Stomach (tissue), 9 donors: ENCODE data around the gene CRYBA2. TPM values are rescaled to one million over a fixed set of nuclear protein-coding genes. Genes with fewer than 3 reads are reported as not detected.

ENCODE experiments used
- DNase-seq, 2 donors: peaks; one replicate each; pipeline versions ENCODE4 v3.0.0 to v3.0.0-alpha.2; 2013 to 2019
- H3K27ac ChIP-seq, 5 donors: fragments of 200-600 bp in 4 of 5; sonication (generic) in 4 of 5; one replicate each; pipeline ENCODE4 v1.5.1; 2013 to 2019; ENCODE audit warnings: mild to moderate bottlenecking in 1 of 5, moderate library complexity in 1 of 5
- H3K27me3 ChIP-seq, 3 donors: fragments of 200-600 bp; sonication (generic); one replicate each; pipeline ENCODE4 v1.5.1; 2017 to 2019; ENCODE audit warnings: mixed run types in 1 of 3
- H3K36me3 ChIP-seq, 4 donors: fragments of 200-600 bp; sonication (generic); 1 replicate in 3 of 4; 2 replicates in 1 of 4; pipeline ENCODE4 v1.5.1; 2016 to 2019
- H3K4me1 ChIP-seq, 4 donors: fragments of 200-600 bp; sonication (generic); one replicate each; pipeline ENCODE4 v1.5.1; 2016 to 2019
- H3K4me3 ChIP-seq, 4 donors: fragments of 200-600 bp; sonication (generic) in 3 of 4; one replicate each; pipeline ENCODE4 v1.5.1; 2016 to 2019; ENCODE audit warnings: mild to moderate bottlenecking in 1 of 4
- H3K9me3 ChIP-seq, 4 donors: fragments of 200-600 bp; sonication (generic); one replicate each; pipeline ENCODE4 v1.5.1; 2016 to 2019
- EP300 ChIP-seq: sonication (generic); formaldehyde crosslinking; IDR thresholded peaks from one replicate; pipeline ENCODE4 v1.6.1; 2017; ENCODE audit warnings: antibody characterized with exemption
- POLR2A ChIP-seq, 4 donors: fragments of 450-650 bp; IDR thresholded peaks; one replicate each; pipeline ENCODE4 v1.6.1; 2016; ENCODE audit warnings: antibody characterized with exemption in 4 of 4, control low read depth in 2 of 4, mild to moderate bottlenecking in 1 of 4, moderate library complexity in 1 of 4
- POLR2AphosphoS5 ChIP-seq, 3 donors: sonication (generic); formaldehyde crosslinking; IDR thresholded peaks; one replicate each; pipeline ENCODE4 v1.6.1; 2016; ENCODE audit warnings: antibody characterized with exemption in 3 of 3
- WGBS, 5 donors: extraction: QIAGEN DNeasy Blood & Tissue Kit in 3 of 5; methylation state at CpG; one replicate each; pipeline versions ENCODE4 v1.1.5 to v1.1.7; 2013 to 2018; 5-methylcytosine and 5-hydroxymethylcytosine counted together
- intact Hi-C: fragments of 100-400 bp; cut with DNase I; formaldehyde crosslinking; loops from one replicate; pipeline ENCODE4 v1.15.1; 2023; ENCODE audit warnings: low total_unique reads
- polyA plus RNA-seq, 3 donors: library from polyadenylated mRNA; stranded (reverse); fragments of 200-250 nt; gene quantifications; one replicate each; pipeline ENCODE4 v1.2.3, GENCODE V29; 2013
- total RNA-seq, 5 donors: library from RNA; depleted of rRNA; stranded (reverse); fragments of >200 nt; gene quantifications; one replicate each; pipeline versions ENCODE4 v1.1.0 to v1.2.3, GENCODE V29; 2014 to 2016
- TF ChIP-seq, protein P1 (sequence below), 7 experiments: fragments of 450-650 bp in 4 of 7; fragments of 200-600 bp in 3 of 7; sonication (generic) in 3 of 7; IDR thresholded peaks; one replicate each; pipeline ENCODE4 v1.5.1; 2016 to 2019; ENCODE audit warnings: antibody characterized with exemption in 7 of 7, control low read depth in 2 of 7, mild to moderate bottlenecking in 1 of 7
- donor health status: healthy with polysubstance abuse.
- donor health status: Bipolar disorder and iron deficiency.
- donor health status: healthy.

CRYBA2 gene
- total and polyA plus RNA-seq, 8 donors, result 1.2 to 7.5 (median 3.2) TPM; not detected in 4

DNA sequence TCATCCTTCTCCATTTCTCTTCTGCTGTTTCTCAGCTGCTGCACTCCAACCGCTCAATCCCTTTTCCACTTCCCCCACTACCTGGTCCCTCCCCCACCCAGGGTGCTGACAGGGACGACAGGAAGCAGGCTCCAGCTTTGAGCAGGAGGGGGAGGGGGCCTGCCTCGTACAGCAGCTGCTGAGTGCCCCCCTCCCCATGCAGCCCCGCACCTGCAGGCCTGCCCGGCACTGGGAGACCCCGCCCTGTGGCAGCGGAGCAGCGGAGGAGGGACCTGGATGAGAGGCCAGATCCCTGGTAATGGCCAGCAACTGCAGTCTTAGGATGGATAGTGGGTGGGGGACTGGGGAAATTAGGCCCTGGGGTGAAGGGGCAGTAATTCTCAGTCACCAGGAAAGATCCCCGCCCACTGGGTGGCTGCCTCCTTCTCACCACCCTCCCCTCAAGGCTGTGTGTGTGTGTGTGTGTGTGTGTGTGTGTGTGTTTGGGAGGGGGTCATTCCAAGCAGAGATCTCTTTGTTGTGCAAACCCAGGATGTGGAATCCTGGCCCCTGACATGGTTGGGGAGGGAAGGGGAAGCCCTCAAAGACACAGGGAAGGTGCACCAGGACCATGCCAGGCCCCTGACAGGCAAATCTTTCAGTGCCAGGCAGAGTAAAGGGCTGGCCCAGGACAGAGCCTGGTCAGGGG lies 6.8 kb upstream of the CRYBA2 start:
- Histone ChIP-seq H3K27me3 (peaks cover 23 to 100% (median 71%) of the 10 kb centered on the region in 3 donors), H3K9me3 (no peaks in the 10 kb centered on the region), H3K4me1 (peaks cover 24 to 74% (median 63%) of the 10 kb centered on the region in 4 donors), H3K27ac (peak overlapping the region; percentile 88 to 96 (median 92)), H3K4me3 (peak overlapping the region in 1 of 4 donors; percentile 49), H3K36me3 (no peaks in the 10 kb centered on the region)
- peak in 1 of 2 donors; percentile 66 for DNase-seq
- TF ChIP-seq, protein P1, sequence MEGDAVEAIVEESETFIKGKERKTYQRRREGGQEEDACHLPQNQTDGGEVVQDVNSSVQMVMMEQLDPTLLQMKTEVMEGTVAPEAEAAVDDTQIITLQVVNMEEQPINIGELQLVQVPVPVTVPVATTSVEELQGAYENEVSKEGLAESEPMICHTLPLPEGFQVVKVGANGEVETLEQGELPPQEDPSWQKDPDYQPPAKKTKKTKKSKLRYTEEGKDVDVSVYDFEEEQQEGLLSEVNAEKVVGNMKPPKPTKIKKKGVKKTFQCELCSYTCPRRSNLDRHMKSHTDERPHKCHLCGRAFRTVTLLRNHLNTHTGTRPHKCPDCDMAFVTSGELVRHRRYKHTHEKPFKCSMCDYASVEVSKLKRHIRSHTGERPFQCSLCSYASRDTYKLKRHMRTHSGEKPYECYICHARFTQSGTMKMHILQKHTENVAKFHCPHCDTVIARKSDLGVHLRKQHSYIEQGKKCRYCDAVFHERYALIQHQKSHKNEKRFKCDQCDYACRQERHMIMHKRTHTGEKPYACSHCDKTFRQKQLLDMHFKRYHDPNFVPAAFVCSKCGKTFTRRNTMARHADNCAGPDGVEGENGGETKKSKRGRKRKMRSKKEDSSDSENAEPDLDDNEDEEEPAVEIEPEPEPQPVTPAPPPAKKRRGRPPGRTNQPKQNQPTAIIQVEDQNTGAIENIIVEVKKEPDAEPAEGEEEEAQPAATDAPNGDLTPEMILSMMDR (IDR thresholded peaks at IDR 0.05), result no peak
- TF ChIP-seq POLR2A (IDR thresholded peaks at IDR 0.05), result no peak
- no peak for TF ChIP-seq POLR2AphosphoS5 (IDR thresholded peaks at IDR 0.05)
- TF ChIP-seq EP300, result no peak
- 12 to 25% (median 17%) methylated on average over 4 to 9 of the region's 9 CpGs for WGBS, 5 donors
- intact Hi-C loops, result no loop called here

DNA sequence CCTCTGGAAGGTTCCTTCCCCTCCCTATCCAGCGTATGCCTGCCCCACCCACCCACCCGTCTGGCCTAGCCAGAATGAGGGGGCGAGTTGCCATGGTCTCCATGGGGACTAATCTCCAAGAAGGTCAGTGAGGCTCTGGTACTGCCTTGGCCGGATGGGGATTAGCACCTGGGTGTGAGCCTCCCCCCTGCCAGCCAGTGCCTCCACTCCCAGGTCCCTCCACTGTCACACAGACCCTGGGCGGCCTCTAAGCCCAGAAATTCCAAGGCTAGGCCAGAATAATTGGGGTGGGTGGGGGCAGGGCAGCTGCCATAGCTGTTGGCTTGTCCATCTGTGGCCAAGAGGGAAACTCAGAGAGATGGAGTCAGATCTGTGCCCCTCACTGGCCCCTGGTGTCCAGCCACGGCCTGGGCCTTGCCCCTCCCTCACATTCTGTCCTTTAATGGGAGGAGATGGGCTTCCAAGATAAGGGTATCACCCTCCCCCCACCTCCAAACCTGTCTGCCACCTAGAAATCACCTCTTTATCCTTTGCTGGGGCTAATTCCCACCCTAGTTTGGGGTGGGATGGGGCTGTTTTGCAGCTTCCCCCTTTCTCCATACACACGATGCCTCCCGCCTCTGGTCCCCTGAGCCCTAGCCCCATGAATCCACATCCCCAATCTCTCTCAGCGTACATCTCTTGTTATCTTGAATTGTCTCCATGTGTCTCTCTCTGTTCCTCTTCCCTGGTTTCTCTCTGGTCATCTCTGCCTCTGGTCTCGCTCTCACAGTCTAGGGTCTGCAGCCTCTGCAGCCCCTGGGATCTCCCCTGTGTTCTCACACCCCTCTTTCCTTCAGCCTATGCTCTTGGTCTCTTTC lies 6.0 kb upstream of the CRYBA2 start:
- no peak overlapping the region for H3K4me3 ChIP-seq
- peaks cover 27 to 100% (median 74%) of the 10 kb centered on the region in 3 donors for H3K27me3 ChIP-seq
- DNase-seq, result no peak
- intact Hi-C loops, result no loop called here
- TF ChIP-seq EP300 (no peak), POLR2A (IDR thresholded peaks at IDR 0.05) (no peak), POLR2AphosphoS5 (IDR thresholded peaks at IDR 0.05) (no peak)
- TF ChIP-seq, protein P1 (IDR thresholded peaks at IDR 0.05), result no peak
- no peaks in the 10 kb centered on the region for H3K9me3 ChIP-seq
- peak overlapping the region in 3 of 5 donors; percentile 3 to 93 (median 18) for H3K27ac ChIP-seq
- H3K4me1 ChIP-seq, result peaks cover 24 to 76% (median 64%) of the 10 kb centered on the region in 4 donors
- no peaks in the 10 kb centered on the region for H3K36me3 ChIP-seq
- WGBS, 5 donors, result 50 to 69% (median 54%) methylated on average over 7 to 10 of the region's 10 CpGs

GRCh38 chr2:218998414-218999002 lies 5.3 kb upstream of the CRYBA2 start:
- intact Hi-C loops, result no loop called here
- DNase-seq, result no peak
- Histone ChIP-seq H3K36me3 (no peaks in the 10 kb centered on the region), H3K9me3 (no peaks in the 10 kb centered on the region), H3K4me1 (peaks cover 29 to 81% (median 70%) of the 10 kb centered on the region in 4 donors), H3K27me3 (peaks cover 33 to 100% (median 74%) of the 10 kb centered on the region in 3 donors), H3K4me3 (no peak overlapping the region), H3K27ac (peak overlapping the region in 2 of 5 donors; percentile 18 to 27)
- TF ChIP-seq POLR2AphosphoS5 (IDR thresholded peaks at IDR 0.05) (peak in 1 of 3 donors; percentile 9), EP300 (no peak)
- WGBS, 5 donors, result 48 to 73% (median 53%) methylated on average over 12 of the region's 12 CpGs

DNA sequence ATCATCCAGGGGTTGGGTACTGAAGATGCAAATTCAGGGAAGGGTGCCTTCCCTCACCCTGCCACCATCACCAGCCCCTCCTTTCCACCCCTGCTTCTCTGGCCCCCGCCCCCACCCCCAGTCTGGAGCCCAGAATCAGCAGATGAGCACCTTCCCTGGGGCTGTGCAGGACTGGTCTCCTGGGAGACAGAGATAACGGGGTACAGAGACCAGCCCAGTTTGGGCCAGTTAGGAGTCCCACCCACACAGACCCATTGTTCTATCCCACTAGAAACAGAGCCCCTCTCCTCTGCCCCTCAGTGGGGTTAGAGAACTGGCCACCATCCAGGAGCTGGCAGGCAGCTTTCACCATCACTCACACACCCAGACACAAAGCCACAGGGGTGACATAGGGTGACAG lies 4.5 kb upstream of the CRYBA2 start:
- Histone ChIP-seq H3K36me3 (no peaks in the 10 kb centered on the region), H3K4me3 (no peak overlapping the region), H3K27ac (no peak overlapping the region), H3K4me1 (peaks cover 29 to 81% (median 71%) of the 10 kb centered on the region in 4 donors), H3K9me3 (no peaks in the 10 kb centered on the region), H3K27me3 (peaks cover 33 to 100% (median 74%) of the 10 kb centered on the region in 3 donors)
- no peak for DNase-seq
- intact Hi-C loops, result no loop called here
- TF ChIP-seq POLR2A (IDR thresholded peaks at IDR 0.05) (no peak), POLR2AphosphoS5 (IDR thresholded peaks at IDR 0.05) (no peak), EP300 (no peak)
- TF ChIP-seq, protein P1 (IDR thresholded peaks at IDR 0.05), result no peak
- 12 to 32% (median 23%) methylated on average over 2 of the region's 2 CpGs for WGBS, 5 donors
